OCI-LY1 (cell line): Measurements from ENCODE around the gene CRYBG2.

Source experiments
- H2AFZ ChIP-seq: fragments of 200-600 bp; sonication (generic), shearing (Covaris generic); 2 replicates; pipeline ENCODE4 v1.6.0; 2014; ENCODE audit warnings: antibody characterized with exemption, mild to moderate bottlenecking, low read length
- H3F3A ChIP-seq: fragments of 200-600 bp; sonication (generic), shearing (Covaris generic); 2 replicates; pipeline ENCODE4 v1.6.0; 2014; ENCODE audit warnings: mild to moderate bottlenecking, antibody characterized with exemption, low read length, moderate library complexity; ENCODE audit not compliant: insufficient read depth
- H3K27ac ChIP-seq: fragments of 200-600 bp; sonication (generic); 2 replicates; pipeline ENCODE4 v1.5.1; 2014; ENCODE audit warnings: low read length, mixed run types, mild to moderate bottlenecking, low read depth; ENCODE audit not compliant: poor library complexity, severe bottlenecking
- H3K27me3 ChIP-seq: fragments of 200-600 bp; sonication (generic); 2 replicates; pipeline ENCODE4 v1.6.0; 2014; ENCODE audit warnings: antibody characterized with exemption, mild to moderate bottlenecking, low read length, moderate library complexity; ENCODE audit not compliant: insufficient read depth
- H3K36me3 ChIP-seq: fragments of 200-600 bp; sonication (generic); 2 replicates; pipeline ENCODE4 v1.6.1; 2014; ENCODE audit warnings: mild to moderate bottlenecking, antibody characterized with exemption, low read length, moderate library complexity, mixed read lengths; ENCODE audit not compliant: insufficient read depth
- H3K4me1 ChIP-seq: fragments of 200-600 bp; sonication (generic); 2 replicates; pipeline ENCODE4 v1.5.1; 2014; ENCODE audit warnings: mild to moderate bottlenecking, low read length, moderate library complexity; ENCODE audit not compliant: insufficient read depth, severe bottlenecking
- H3K4me2 ChIP-seq: fragments of 200-600 bp; sonication (generic), shearing (Covaris generic); 2 replicates; pipeline ENCODE4 v1.6.1; 2014; ENCODE audit warnings: low read length
- H3K4me3 ChIP-seq: fragments of 200-600 bp; sonication (generic); 2 replicates; pipeline ENCODE4 v1.5.1; 2014; ENCODE audit warnings: low read length, low read depth, mild to moderate bottlenecking, mixed read lengths; ENCODE audit not compliant: poor library complexity, severe bottlenecking
- H3K79me2 ChIP-seq: fragments of 200-600 bp; shearing (Covaris generic); 2 replicates; pipeline ENCODE4 v1.6.1; 2016; ENCODE audit warnings: mixed run types, low read length, mixed read lengths; ENCODE audit not compliant: insufficient read depth
- H3K9ac ChIP-seq: fragments of 200-600 bp; sonication (generic), shearing (Covaris generic); 2 replicates; pipeline ENCODE4 v1.6.1; 2014; ENCODE audit warnings: mild to moderate bottlenecking, low read length, mixed read lengths
- H3K9me2 ChIP-seq: fragments of 200-600 bp; sonication (generic), shearing (Covaris generic); 2 replicates; pipeline ENCODE4 v1.6.1; 2014; ENCODE audit warnings: low read depth, mild to moderate bottlenecking, low read length, mixed read lengths
- H3K9me3 ChIP-seq: fragments of 200-600 bp; shearing (Covaris generic); 2 replicates; pipeline ENCODE4 v1.6.1; 2014; ENCODE audit warnings: low read length, mixed read lengths
- H4K20me1 ChIP-seq: fragments of 200-600 bp; sonication (generic), shearing (Covaris generic); 2 replicates; pipeline ENCODE4 v1.6.0; 2016; ENCODE audit warnings: mild to moderate bottlenecking, low read length; ENCODE audit not compliant: insufficient read depth
- EZH2 ChIP-seq: fragments of 200-600 bp; sonication (generic), shearing (Covaris generic); IDR thresholded peaks from 2 replicates; pipeline ENCODE4 v1.8.0; 2017; ENCODE audit warnings: borderline replicate concordance, mixed run types, mild to moderate bottlenecking, antibody characterized with exemption, low read length, moderate library complexity, mixed read lengths
- TF ChIP-seq, protein P1 (sequence below): fragments of 200-600 bp; sonication (generic), shearing (Covaris generic); IDR thresholded peaks from 2 replicates; pipeline ENCODE4 v1.5.1; 2017; ENCODE audit warnings: mild to moderate bottlenecking, antibody characterized with exemption, low read length, moderate library complexity, mixed read lengths

CRYBG2 gene

GRCh38 chr1:26274801-26275425 lies 79.0 kb downstream of the CRYBG2 start:
- no peaks in the 10 kb centered on the region for H3K9me2 ChIP-seq

More at GRCh38 chr1:26274801-26275425, 79.0 kb downstream of the CRYBG2 start:
- peaks cover 68% of the 10 kb centered on the region for H3K36me3 ChIP-seq
- peaks cover 11% of the 10 kb centered on the region for H3K4me1 ChIP-seq
- H4K20me1 ChIP-seq = no peaks in the 10 kb centered on the region
- peak overlapping the region; percentile 30 for H3K27ac ChIP-seq
- H3K4me2 ChIP-seq = no peak overlapping the region
- no peak for TF ChIP-seq EZH2
- TF ChIP-seq, protein P1, sequence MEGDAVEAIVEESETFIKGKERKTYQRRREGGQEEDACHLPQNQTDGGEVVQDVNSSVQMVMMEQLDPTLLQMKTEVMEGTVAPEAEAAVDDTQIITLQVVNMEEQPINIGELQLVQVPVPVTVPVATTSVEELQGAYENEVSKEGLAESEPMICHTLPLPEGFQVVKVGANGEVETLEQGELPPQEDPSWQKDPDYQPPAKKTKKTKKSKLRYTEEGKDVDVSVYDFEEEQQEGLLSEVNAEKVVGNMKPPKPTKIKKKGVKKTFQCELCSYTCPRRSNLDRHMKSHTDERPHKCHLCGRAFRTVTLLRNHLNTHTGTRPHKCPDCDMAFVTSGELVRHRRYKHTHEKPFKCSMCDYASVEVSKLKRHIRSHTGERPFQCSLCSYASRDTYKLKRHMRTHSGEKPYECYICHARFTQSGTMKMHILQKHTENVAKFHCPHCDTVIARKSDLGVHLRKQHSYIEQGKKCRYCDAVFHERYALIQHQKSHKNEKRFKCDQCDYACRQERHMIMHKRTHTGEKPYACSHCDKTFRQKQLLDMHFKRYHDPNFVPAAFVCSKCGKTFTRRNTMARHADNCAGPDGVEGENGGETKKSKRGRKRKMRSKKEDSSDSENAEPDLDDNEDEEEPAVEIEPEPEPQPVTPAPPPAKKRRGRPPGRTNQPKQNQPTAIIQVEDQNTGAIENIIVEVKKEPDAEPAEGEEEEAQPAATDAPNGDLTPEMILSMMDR = no peak
- H3K9me3 ChIP-seq = no peaks in the 10 kb centered on the region
- H3K27me3 ChIP-seq = no peaks in the 10 kb centered on the region
- 0 out of 2 replicates have a peak, but pooled peaks cover 7% of the 10 kb centered on the region for H3F3A ChIP-seq
- H3K9ac ChIP-seq = no peak overlapping the region
- no peak overlapping the region for H3K4me3 ChIP-seq
- H3K79me2 ChIP-seq = no peaks in the 10 kb centered on the region
- no peak overlapping the region for H2AFZ ChIP-seq
